Stimulated activated CD4-positive, alpha-beta T cell treated with anti-CD3 and anti-CD28 coated beads, Interleukin-15, amount 100 ng/mL, for 1 hour (primary cell): ENCODE results near the gene ADGRA1.

ENCODE experiments used
- DNase-seq, 2 donors: peaks; one replicate each; pipeline ENCODE4 v3.0.0-alpha.2; 2020; ENCODE audit warnings: low read depth in 1 of 2, low spot score in 1 of 2

Gene ADGRA1

GRCh38 chr10:133055470-133055869 is 32.3 kb upstream of the ADGRA1 start:
- DNase-seq, result no peak

- no peak for DNase-seq
Measured at GRCh38 chr10:133056001-133056400, 31.7 kb upstream of the ADGRA1 start.

GRCh38 chr10:133056651-133057178 is 31.0 kb upstream of the ADGRA1 start:
- DNase-seq, result no peak

GRCh38 chr10:133058331-133059092 is 29.2 kb upstream of the ADGRA1 start:
- no peak for DNase-seq

GRCh38 chr10:133059093-133059470 is 28.6 kb upstream of the ADGRA1 start:
- no peak for DNase-seq

- DNase-seq, result no peak
Measured at GRCh38 chr10:133059571-133059970, 28.2 kb upstream of the ADGRA1 start.

GRCh38 chr10:133060022-133060421 is 27.7 kb upstream of the ADGRA1 start:
- DNase-seq, result no peak

- DNase-seq, result no peak
Measured at GRCh38 chr10:133060466-133060865, 27.3 kb upstream of the ADGRA1 start.

GRCh38 chr10:133060881-133061280 is 26.8 kb upstream of the ADGRA1 start:
- no peak for DNase-seq

GRCh38 chr10:133061296-133062038 is 26.3 kb upstream of the ADGRA1 start:
- DNase-seq, result no peak

GRCh38 chr10:133062085-133062484 is 25.6 kb upstream of the ADGRA1 start:
- no peak for DNase-seq

GRCh38 chr10:133062635-133063034 is 25.1 kb upstream of the ADGRA1 start:
- DNase-seq, result no peak

GRCh38 chr10:133067149-133068105 is 20.3 kb upstream of the ADGRA1 start:
- DNase-seq, result no peak

GRCh38 chr10:133068111-133069032 is 19.4 kb upstream of the ADGRA1 start:
- no peak for DNase-seq

- DNase-seq, result no peak
Measured at GRCh38 chr10:133069033-133069525, 18.6 kb upstream of the ADGRA1 start.

- DNase-seq, result no peak
Measured at GRCh38 chr10:133070405-133070804, 17.3 kb upstream of the ADGRA1 start.

GRCh38 chr10:133070810-133071209 is 16.9 kb upstream of the ADGRA1 start:
- no peak for DNase-seq

GRCh38 chr10:133071733-133072132 is 16.0 kb upstream of the ADGRA1 start:
- no peak for DNase-seq

- no peak for DNase-seq
Measured at GRCh38 chr10:133072196-133072595, 15.5 kb upstream of the ADGRA1 start.
